Activated CD4-positive, alpha-beta T cell treated with anti-CD3 and anti-CD28 coated beads for 36 hours (primary cell): ENCODE measurements around the gene SLC22A12. TPM values are rescaled to one million over a fixed set of nuclear protein-coding genes. Genes with fewer than 3 reads are reported as not detected.
A peak's percentile ranks its signal among the peaks of the same experiment; 100 is the strongest.

Experiments
- ATAC-seq: fragments of 200-7000 bp; cut with Tn5 transposase; one replicate; pipeline ENCODE4 v1.10.0; 2021; ENCODE audit warnings: mild to moderate bottlenecking, moderate library complexity
- CTCF ChIA-PET: fragments of 350-600 bp; sonication (Branson Sonifier 250); formaldehyde crosslinking; loops from one replicate; lab custom pipeline; 2021; ENCODE audit warnings: antibody characterized with exemption; lab: Charles Lee
- POLR2A ChIA-PET: fragments of 350-600 bp; sonication (Branson Sonifier 250); formaldehyde crosslinking; loops from one replicate; lab custom pipeline; 2021; ENCODE audit warnings: antibody characterized with exemption, inconsistent platforms; lab: Charles Lee
- DNase-seq: peaks from one replicate; pipeline ENCODE4 v3.0.0-alpha.2; 2020
- H3K27ac Mint-ChIP-seq: one replicate; pipeline ENCODE4 v1.8.0; 2021; ENCODE audit warnings: mixed read lengths
- H3K27me3 Mint-ChIP-seq: one replicate; pipeline ENCODE4 v1.8.0; 2021; ENCODE audit warnings: mixed read lengths
- H3K36me3 Mint-ChIP-seq: one replicate; pipeline ENCODE4 v1.8.0; 2021; ENCODE audit warnings: low read depth, mixed read lengths
- H3K4me1 Mint-ChIP-seq: one replicate; pipeline ENCODE4 v1.8.0; 2021; ENCODE audit warnings: mixed read lengths
- H3K4me3 Mint-ChIP-seq: one replicate; pipeline ENCODE4 v1.8.0; 2021; ENCODE audit warnings: mild to moderate bottlenecking, moderate library complexity, mixed read lengths
- H3K9me3 Mint-ChIP-seq: one replicate; pipeline ENCODE4 v1.8.0; 2021; ENCODE audit warnings: low read depth, mixed read lengths
- intact Hi-C, 2 experiments: fragments of 100-400 bp; cut with DNase I in 1 of 2; cut with micrococcal nuclease in 1 of 2; formaldehyde crosslinking; loops; one replicate each; pipeline versions ENCODE4 v1.14.2 to v1.15.1; 2022 to 2024; cut with DNase I, micrococcal nuclease
- total RNA-seq, 2 experiments: library from RNA; stranded (reverse); gene quantifications; one replicate each; pipeline ENCODE4 v1.2.3, GENCODE V29; 2021

The SLC22A12 gene
- total RNA-seq, 2 experiments from 2014 or later: not detected

- Mint-ChIP-seq H3K27me3 (peaks cover 27% of the 10 kb centered on the region), H3K27ac (no peak overlapping the region), H3K9me3 (no peaks in the 10 kb centered on the region), H3K36me3 (no peaks in the 10 kb centered on the region), H3K4me3 (no peak overlapping the region), H3K4me1 (no peaks in the 10 kb centered on the region)
- ChIA-PET CTCF (interaction anchor here (0.6 to 2.2 kb wide), 2 partner anchors 47 to 200 kb away, joined by 4 to 10 read pairs; no protein-coding TSS in a partner anchor), POLR2A (no interaction called here)
- intact Hi-C loops: no loop called here
- DNase-seq (no peak), ATAC-seq (no peak)
Observed at GRCh38 chr11:64648551-64648950, 57.5 kb downstream of the SLC22A12 start.

GRCh38 chr11:64649291-64649697, 58.3 kb downstream of the SLC22A12 start:
- no peaks in the 10 kb centered on the region for H3K36me3 Mint-ChIP-seq
- POLR2A ChIA-PET: no interaction called here
- H3K4me3 Mint-ChIP-seq: no peak overlapping the region
- H3K27ac Mint-ChIP-seq: no peak overlapping the region
- no peaks in the 10 kb centered on the region for H3K4me1 Mint-ChIP-seq
- ATAC-seq (no peak), DNase-seq (peak; percentile 24)
- H3K9me3 Mint-ChIP-seq: no peaks in the 10 kb centered on the region
- intact Hi-C loops: loop anchor here in 1 of 2 experiments (1.0 kb wide), 1 partner anchor 96 kb away; no protein-coding TSS in a partner anchor
- CTCF ChIA-PET: interaction anchor here (0.6 to 2.2 kb wide), 7 partner anchors 25 to 293 kb away, joined by 3 to 10 read pairs (median 3); no protein-coding TSS in a partner anchor
- H3K27me3 Mint-ChIP-seq: peaks cover 21% of the 10 kb centered on the region

- Mint-ChIP-seq H3K9me3 (no peaks in the 10 kb centered on the region), H3K27me3 (peaks cover 9% of the 10 kb centered on the region), H3K27ac (no peak overlapping the region), H3K4me1 (no peaks in the 10 kb centered on the region), H3K36me3 (no peaks in the 10 kb centered on the region), H3K4me3 (no peak overlapping the region)
- ATAC-seq (no peak), DNase-seq (no peak)
- intact Hi-C loops: loop anchor here in 1 of 2 experiments (5.0 kb wide), 1 partner anchor 294 kb away; the partner anchor contains the start of gene RPS6KA4
- ChIA-PET CTCF (interaction anchor here (0.5 to 1.6 kb wide), 9 partner anchors 9 to 284 kb away, joined by 3 to 7 read pairs (median 3); no protein-coding TSS in a partner anchor), POLR2A (interaction anchor here (0.6 kb wide), 1 partner anchor 42 kb away, joined by 3 read pairs; no protein-coding TSS in a partner anchor)
Observed at GRCh38 chr11:64650923-64651523, 60.0 kb downstream of the SLC22A12 start.

Other genes starting within 250 kb of the SLC22A12 start
- 10 to 100 TPM; 22.0 to 30.2 TPM for gene RPS6KA4, start 232.1 kb upstream of the SLC22A12 start, total RNA-seq
- under 1 TPM in 1 of 2 experiments, not detected in 1; 0.05 TPM for gene SLC22A11, start 35.3 kb upstream of the SLC22A12 start, total RNA-seq
- under 1 TPM; 0.18 to 0.39 TPM for gene NRXN2, start 132.0 kb downstream of the SLC22A12 start, total RNA-seq
- gene RASGRP2, start 152.9 kb downstream of the SLC22A12 start, total RNA-seq: 1 to 10 TPM; 5.6 to 5.9 TPM
- gene PYGM, start 168.8 kb downstream of the SLC22A12 start, total RNA-seq: 1 to 10 TPM in 1 of 2 experiments, under 1 TPM in 1; 0.87 to 1.5 TPM
- gene SF1, start 187.3 kb downstream of the SLC22A12 start, total RNA-seq: 100 to 1,000 TPM; 318 to 362 TPM
- 10 to 100 TPM; 54.0 to 57.3 TPM for gene MAP4K2, start 212.0 kb downstream of the SLC22A12 start, total RNA-seq
- 10 to 100 TPM; 34.8 to 38.5 TPM for gene MEN1, start 219.3 kb downstream of the SLC22A12 start, total RNA-seq